ELF-1 (cell line): Measurements from ENCODE around the gene CTIF.

Experiments
- DNase-seq: peaks from one replicate; pipeline ENCODE4 v3.0.0-alpha.2; 2016; ENCODE audit warnings: low read depth, low spot score

The CTIF gene

GRCh38 chr18:48884771-48885170, 345.9 kb downstream of the CTIF start:
- DNase-seq, result no peak

GRCh38 chr18:48885266-48885923, 346.6 kb downstream of the CTIF start:
- no peak for DNase-seq

- DNase-seq, result no peak
Measured at GRCh38 chr18:48885924-48886400, 347.1 kb downstream of the CTIF start.

- no peak for DNase-seq
Measured at GRCh38 chr18:48886520-48887293, 347.9 kb downstream of the CTIF start.

- no peak for DNase-seq
Measured at GRCh38 chr18:48887294-48887904, 348.6 kb downstream of the CTIF start.

- no peak for DNase-seq
Measured at GRCh38 chr18:48887905-48888772, 349.3 kb downstream of the CTIF start.

- no peak for DNase-seq
Measured at GRCh38 chr18:48888773-48889080, 349.9 kb downstream of the CTIF start.

GRCh38 chr18:48889115-48889941, 350.5 kb downstream of the CTIF start:
- DNase-seq, result peak; percentile 89

- DNase-seq, result no peak
Measured at GRCh38 chr18:48889981-48890762, 351.3 kb downstream of the CTIF start.

- no peak for DNase-seq
Measured at GRCh38 chr18:48891721-48892120, 352.9 kb downstream of the CTIF start.

- DNase-seq, result no peak
Measured at GRCh38 chr18:48892146-48892855, 353.5 kb downstream of the CTIF start.

- DNase-seq, result no peak
Measured at GRCh38 chr18:48893061-48893607, 354.3 kb downstream of the CTIF start.

GRCh38 chr18:48893608-48894600, 355.1 kb downstream of the CTIF start:
- DNase-seq, result peak; percentile 52

- DNase-seq, result no peak
Measured at GRCh38 chr18:48894799-48895346, 356.0 kb downstream of the CTIF start.

- DNase-seq, result no peak
Measured at GRCh38 chr18:48896326-48896874, 357.6 kb downstream of the CTIF start.

GRCh38 chr18:48896875-48897511, 358.2 kb downstream of the CTIF start:
- DNase-seq, result peak; percentile 91

- no peak for DNase-seq
Measured at GRCh38 chr18:48897531-48897930, 358.7 kb downstream of the CTIF start.
